ENCODE results near the gene SPATA21. TPM values are rescaled to one million over a fixed set of nuclear protein-coding genes. Genes with fewer than 3 reads are reported as not detected.

Gene SPATA21
- total and polyA plus RNA-seq, 2 donors (not counting 3 experiments of a cell fraction or from before 2014, with no cell fraction given): not detected

DNA sequence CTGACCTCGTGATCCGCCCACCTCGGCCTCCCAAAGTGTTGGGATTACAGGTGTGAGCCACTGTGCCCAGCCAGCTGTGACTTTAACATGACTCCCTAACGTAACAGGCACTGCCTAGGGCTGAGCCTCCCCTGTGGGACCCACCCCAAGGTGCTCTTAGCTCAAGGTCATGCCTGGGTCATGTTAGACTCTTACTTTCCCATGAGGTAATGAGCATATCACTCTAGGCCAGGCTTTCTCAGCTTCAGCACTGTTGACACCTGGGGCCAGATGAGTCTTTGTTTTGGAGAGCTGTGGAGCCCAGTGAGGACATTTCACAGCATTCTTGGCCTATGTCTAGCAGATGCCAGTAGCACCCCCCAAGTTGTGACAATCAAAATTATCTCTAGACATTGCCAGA, 7.8 kb upstream of the SPATA21 start:
- intact Hi-C loops (cut with micrococcal nuclease) (loop anchor here (10.0 kb wide), 1 partner anchor 240 kb away; no protein-coding TSS in a partner anchor), dilution Hi-C loops (cut with MboI; ENCODE audit: extremely low pct_ligation_motif_present, low sequenced_read_pairs) (no loop called here)
- H3K9me1 ChIP-seq (replicated peaks; ENCODE audit: control insufficient read depth, extremely low read depth, insufficient read depth, low read length): no peaks in the 10 kb centered on the region
- no peaks in the 10 kb centered on the region for H4K20me1 ChIP-seq (replicated peaks; ENCODE audit: control insufficient read depth, extremely low read depth, insufficient read depth, low read length)
- H3K9ac ChIP-seq (replicated peaks; ENCODE audit: extremely low read depth, insufficient read depth, low read length): no peak overlapping the region
- peaks cover 26 to 52% of the 10 kb centered on the region in 2 experiments for H3K36me3 ChIP-seq (ENCODE audit: control insufficient read depth in 2 of 2, extremely low read depth in 1 of 2, insufficient read depth in 2 of 2, low read length in 2 of 2)
- no peaks in the 10 kb centered on the region for H3K9me3 ChIP-seq (replicated peaks; ENCODE audit: control insufficient read depth, insufficient read depth, low read length)
- POLR2A ChIA-PET: no interaction called here
- TF ChIP-seq FOS (IDR thresholded peaks at IDR 0.05; ENCODE audit: borderline replicate concordance, insufficient read depth, low read length): no peak
- TF ChIP-seq EZH2 (IDR thresholded peaks at IDR 0.05; ENCODE audit: borderline replicate concordance, low read depth, low read length, severe bottlenecking): no peak
- TF ChIP-seq, protein P1, sequence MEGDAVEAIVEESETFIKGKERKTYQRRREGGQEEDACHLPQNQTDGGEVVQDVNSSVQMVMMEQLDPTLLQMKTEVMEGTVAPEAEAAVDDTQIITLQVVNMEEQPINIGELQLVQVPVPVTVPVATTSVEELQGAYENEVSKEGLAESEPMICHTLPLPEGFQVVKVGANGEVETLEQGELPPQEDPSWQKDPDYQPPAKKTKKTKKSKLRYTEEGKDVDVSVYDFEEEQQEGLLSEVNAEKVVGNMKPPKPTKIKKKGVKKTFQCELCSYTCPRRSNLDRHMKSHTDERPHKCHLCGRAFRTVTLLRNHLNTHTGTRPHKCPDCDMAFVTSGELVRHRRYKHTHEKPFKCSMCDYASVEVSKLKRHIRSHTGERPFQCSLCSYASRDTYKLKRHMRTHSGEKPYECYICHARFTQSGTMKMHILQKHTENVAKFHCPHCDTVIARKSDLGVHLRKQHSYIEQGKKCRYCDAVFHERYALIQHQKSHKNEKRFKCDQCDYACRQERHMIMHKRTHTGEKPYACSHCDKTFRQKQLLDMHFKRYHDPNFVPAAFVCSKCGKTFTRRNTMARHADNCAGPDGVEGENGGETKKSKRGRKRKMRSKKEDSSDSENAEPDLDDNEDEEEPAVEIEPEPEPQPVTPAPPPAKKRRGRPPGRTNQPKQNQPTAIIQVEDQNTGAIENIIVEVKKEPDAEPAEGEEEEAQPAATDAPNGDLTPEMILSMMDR (IDR thresholded peaks at IDR 0.05; ENCODE audit: extremely low read depth in 1 of 2, insufficient read depth in 1 of 2, low read depth in 1 of 2, low read length in 2 of 2): no peak
- no peak for TF ChIP-seq GATA2 (IDR thresholded peaks at IDR 0.05; ENCODE audit: insufficient read depth, insufficient read length, low read depth, low read length)
- no peak for TF ChIP-seq MYC (IDR thresholded peaks at IDR 0.05; ENCODE audit: low read depth, low read length)
- TF ChIP-seq, protein P2, sequence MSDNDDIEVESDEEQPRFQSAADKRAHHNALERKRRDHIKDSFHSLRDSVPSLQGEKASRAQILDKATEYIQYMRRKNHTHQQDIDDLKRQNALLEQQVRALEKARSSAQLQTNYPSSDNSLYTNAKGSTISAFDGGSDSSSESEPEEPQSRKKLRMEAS (IDR thresholded peaks at IDR 0.05; ENCODE audit: insufficient read depth, insufficient read length): no peak
- no peak for TF ChIP-seq POLR2A (IDR thresholded peaks at IDR 0.05; ENCODE audit: low read depth, low read length)
- no peak overlapping the region for H3K4me3 ChIP-seq (replicated peaks in 1 of 3; ENCODE audit: insufficient read depth in 1 of 3, low read depth in 1 of 3, low read length in 3 of 3)
- H3K27ac ChIP-seq (ENCODE audit: insufficient read depth, low read depth, low read length): no peak overlapping the region
- peaks cover 12% of the 10 kb centered on the region for H3K4me1 ChIP-seq (ENCODE audit: control insufficient read depth, extremely low read depth, insufficient read depth, low read length)
- no TSS peak for BruUV-seq (replicated peaks)
- CTCF ChIA-PET: no interaction called here
- H2AFZ ChIP-seq (ENCODE audit: low read depth, low read length): no peak overlapping the region
- FAIRE-seq (no peak), DNase-seq (ENCODE audit: low read depth, low spot score) (no peak)
- H3K4me2 ChIP-seq (ENCODE audit: insufficient read depth, low read length): no peak overlapping the region
- H3K27me3 ChIP-seq (ENCODE audit: control insufficient read depth in 2 of 2, insufficient read depth in 2 of 2, low read length in 2 of 2): no peaks in the 10 kb centered on the region
- peaks cover 40% of the 10 kb centered on the region for H3K79me2 ChIP-seq (ENCODE audit: control insufficient read depth, insufficient read depth, low read length)
